ENCODE results near the gene CELA3A.

CELA3A gene

DNA sequence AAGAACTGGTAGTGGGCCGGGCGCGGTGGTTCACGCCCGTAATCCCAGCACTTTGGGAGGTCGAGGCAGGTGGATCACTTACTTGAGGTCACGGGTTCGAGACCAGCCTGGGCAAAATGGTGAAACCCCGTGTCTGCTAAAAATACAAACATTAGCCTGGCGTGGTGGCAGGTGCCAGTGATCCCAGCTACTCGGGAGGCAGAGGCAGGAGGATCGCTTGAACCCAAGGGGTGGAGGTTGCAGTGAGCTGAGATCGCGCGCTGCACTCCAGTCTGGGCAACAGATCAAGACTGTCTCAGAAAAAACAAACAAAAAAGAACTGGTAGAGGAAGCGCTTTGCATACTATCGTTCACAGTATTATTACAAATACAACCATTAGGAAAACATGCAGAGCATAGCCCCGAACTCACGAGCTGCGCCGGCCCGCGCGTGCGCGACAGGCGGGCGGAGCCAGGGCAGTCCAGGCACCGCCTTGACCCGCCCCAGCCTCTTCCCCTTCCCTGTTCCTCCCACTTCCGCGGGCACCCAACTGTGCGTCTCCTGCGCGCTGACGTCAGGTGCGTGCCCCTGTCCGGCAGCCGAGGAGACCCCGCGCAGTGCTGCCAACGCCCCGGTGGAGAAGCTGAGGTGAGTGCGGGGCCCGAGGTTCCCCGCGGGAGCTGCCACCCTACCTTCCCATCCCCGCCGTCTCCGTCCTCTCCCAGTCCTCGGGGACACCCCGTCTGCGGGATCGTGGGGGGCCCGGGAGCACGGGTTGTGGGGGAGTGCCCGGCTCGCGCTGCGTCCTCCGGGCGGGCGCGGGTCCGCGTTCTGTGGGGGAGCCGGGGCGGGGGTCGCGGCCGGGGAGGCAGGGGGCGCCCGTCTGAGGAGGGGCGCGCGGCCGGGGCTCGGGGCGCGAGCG is 50.9 kb downstream of the CELA3A start, which contains the start of gene CDC42:
TSS of gene CDC42 (plus strand) at position 595 of the 902 bp plus-strand sequence. CDS start 25,770 bp downstream, outside the sequence.
- peak; percentile 96 for DNase-seq

DNA sequence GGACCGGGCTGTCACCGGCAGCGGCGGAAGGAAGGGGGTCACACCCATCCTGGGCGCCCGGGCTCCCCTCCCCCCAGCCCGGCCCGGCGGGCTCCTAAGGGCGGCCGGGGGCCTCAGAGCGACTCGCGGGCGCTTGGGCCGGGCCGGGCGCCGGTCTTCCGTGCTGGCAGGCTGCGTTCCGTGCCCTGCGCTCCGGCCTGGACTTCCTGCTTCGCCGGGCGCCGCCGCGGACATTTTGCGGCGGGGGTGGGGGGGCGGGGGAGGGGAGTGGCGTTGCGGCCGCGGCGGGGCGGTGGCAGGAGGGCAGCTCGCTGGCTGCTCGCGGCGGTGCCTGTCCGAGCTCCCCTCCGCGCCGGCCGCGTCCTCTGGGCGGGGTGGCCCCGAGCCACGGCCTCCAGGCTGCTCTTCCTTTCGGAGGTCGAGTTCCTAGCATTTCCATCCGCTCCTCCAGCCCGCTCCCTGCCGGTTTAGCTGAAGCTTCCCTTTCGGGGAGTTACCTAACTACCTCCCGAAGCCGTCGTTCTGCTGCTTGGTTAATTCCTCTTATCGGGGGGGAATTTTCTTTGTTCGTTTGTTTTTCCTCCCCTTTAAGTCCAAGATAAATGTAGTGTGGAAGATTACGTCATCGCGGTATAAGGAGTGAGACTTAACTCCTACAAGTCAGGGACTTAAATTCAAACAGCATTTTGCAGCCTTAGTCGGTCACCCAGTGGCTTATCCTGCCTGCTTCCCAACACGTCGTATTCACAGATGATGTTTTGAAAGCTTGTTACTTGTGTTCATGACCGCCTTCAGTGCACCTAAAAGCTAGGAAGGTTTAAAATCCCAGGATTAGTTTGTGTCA is 51.8 kb downstream of the CELA3A start:
- peak; percentile 32 for DNase-seq

DNA sequence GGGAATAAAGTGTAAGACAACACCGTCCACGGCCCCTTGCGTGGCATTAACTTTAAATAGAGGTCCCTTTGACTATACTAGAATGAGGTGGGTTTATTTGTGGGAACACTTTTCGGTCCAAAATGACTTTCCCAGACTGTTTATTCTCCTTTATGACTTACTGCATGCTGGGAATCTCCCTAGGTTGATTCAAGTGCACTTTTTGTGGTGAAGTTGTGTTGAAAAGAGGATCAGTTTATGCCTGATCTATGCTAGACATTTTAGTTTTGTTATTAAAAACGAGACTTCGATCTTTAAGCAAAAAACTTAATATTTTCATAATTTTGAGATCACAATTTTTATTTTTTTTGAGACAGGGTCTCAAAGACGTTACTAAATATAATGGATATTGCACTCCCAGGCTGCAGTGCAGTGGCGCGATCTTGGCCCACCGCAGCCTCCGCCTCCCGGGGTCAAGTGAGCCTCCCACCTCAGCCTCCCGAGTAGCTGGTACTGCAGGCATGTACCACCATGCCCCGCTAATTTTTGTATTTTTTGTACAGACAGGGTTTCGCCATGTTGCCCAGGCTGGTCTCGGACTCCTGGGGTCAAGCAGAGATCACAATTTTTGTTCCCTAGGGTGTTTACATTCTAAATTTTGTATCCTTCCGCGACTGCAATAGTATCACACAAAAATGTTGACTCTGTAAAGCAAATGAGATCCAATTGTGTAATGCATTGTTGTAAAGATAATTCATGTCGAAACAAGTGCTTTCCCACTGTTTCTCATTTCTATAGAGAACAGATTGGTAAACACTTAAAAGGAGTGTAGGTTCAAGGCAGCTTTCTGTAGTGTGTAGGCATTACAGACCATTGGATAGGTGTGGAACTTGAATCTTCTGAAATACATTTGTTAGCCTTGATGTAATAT is 52.7 kb downstream of the CELA3A start:
- DNase-seq, result no peak

DNA sequence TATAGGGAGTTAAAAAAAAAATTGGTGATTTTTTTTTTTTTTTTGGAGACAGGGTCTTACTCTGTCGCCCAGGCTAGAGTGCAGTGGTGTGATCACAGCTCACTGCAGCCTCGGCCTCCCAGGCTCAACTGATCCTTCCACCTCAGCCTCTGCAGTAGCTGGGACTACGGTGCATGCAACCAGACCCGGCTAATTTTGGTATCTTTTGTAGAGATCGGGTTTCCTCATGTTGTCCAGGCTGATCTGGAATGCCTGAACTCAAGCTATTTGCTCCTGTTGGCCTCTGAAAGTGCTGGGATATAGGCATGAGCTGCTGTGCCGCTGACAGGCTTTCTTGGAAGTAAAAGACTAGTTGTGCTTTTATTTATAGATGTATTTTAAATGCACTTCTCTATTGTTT is 54.0 kb downstream of the CELA3A start:
- DNase-seq, result no peak

DNA sequence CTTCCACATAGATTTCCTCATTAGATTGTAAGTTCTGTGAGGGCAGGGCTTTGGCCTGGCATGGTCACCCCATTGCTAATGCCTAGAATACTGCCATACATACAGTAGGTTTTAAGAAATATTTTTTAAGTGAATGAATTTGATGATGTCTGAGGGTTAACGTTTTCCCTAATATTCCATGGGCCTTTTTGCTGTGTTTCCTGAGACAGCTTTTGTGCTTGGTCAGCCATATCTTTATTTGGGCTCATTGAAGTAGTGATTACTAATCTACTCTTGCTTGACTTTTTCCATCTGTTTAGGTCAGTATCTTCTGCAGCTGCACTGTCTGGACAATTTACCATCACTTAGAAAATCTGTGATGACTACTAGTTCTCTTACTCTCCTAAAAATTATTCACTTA is 54.6 kb downstream of the CELA3A start:
- no peak for DNase-seq

DNA sequence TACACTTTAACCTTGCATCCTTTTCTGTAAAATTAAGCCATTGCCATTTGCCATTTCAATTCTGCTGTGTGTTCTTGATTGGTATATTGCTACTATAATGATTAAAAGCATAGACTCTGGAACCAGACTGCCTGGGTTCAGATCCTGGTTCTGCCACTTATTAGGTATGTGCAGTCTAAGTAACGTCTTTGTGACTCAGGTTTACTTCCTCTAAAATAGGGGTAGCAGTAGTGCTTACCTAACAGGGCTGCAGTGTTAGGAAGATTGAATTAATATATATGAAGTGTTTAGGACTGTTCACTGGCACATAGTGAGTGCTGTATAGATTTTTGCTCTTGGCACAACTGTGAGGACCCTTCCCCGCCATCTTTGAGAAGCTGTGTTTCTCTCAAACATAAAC is 55.5 kb downstream of the CELA3A start:
- DNase-seq, result no peak

DNA sequence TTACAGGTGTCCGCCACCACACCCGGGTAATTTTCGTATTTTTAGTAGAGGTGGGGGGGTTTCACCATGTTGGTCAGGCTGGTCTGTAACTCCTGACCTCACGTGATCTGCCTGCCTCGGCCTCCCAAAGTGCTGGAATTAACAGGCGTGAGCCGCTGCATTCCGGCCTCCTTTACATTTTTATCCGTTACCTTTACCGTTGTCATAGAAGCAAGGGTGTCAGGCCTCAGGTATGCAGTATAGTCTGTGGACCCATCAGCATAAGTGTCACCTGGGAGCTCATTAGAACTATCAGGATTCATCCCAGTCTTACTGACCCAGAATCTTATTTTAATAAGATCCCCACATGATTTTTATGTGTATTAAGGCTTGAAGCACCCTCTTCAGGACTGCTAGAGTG is 56.4 kb downstream of the CELA3A start:
- no peak for DNase-seq
